NCI-H748 (cell line): ENCODE results near the gene MAML3.
A peak's percentile ranks its signal among the peaks of the same experiment; 100 is the strongest.

ENCODE experiments used
- DNase-seq: peaks from one replicate; lab custom pipeline; 2025; ENCODE audit not compliant: unreplicated experiment; lab: John Stamatoyannopoulos, UW

The MAML3 gene

GRCh38 chr4:139907001-139907809 lies 246.8 kb downstream of the MAML3 start:
- no peak for DNase-seq

GRCh38 chr4:139905489-139905888 lies 248.5 kb downstream of the MAML3 start:
- no peak for DNase-seq

- no peak for DNase-seq
Measured at GRCh38 chr4:139904406-139904805, 249.6 kb downstream of the MAML3 start.

- no peak for DNase-seq
Measured at GRCh38 chr4:139903845-139904244, 250.1 kb downstream of the MAML3 start.

- DNase-seq: peak; percentile 44
Measured at GRCh38 chr4:139902321-139903320, 251.4 kb downstream of the MAML3 start.

GRCh38 chr4:139901531-139902320 lies 252.3 kb downstream of the MAML3 start:
- DNase-seq: peak; percentile 44

- no peak for DNase-seq
Measured at GRCh38 chr4:139900964-139901376, 253.0 kb downstream of the MAML3 start.

- no peak for DNase-seq
Measured at GRCh38 chr4:139899346-139899745, 254.6 kb downstream of the MAML3 start.

GRCh38 chr4:139898293-139898692 lies 255.7 kb downstream of the MAML3 start:
- DNase-seq: no peak

GRCh38 chr4:139896091-139896604 lies 257.8 kb downstream of the MAML3 start:
- peak; percentile 4 for DNase-seq

- DNase-seq: no peak
Measured at GRCh38 chr4:139893801-139894200, 260.2 kb downstream of the MAML3 start.

GRCh38 chr4:139892973-139893736 lies 260.8 kb downstream of the MAML3 start:
- DNase-seq: no peak

GRCh38 chr4:139890816-139891215 lies 263.2 kb downstream of the MAML3 start:
- DNase-seq: no peak

- DNase-seq: no peak
Measured at GRCh38 chr4:139889901-139890300, 264.1 kb downstream of the MAML3 start.

GRCh38 chr4:139889264-139889663 lies 264.7 kb downstream of the MAML3 start:
- no peak for DNase-seq

- DNase-seq: no peak
Measured at GRCh38 chr4:139887962-139888735, 265.8 kb downstream of the MAML3 start.

GRCh38 chr4:139887376-139887802 lies 266.6 kb downstream of the MAML3 start:
- DNase-seq: no peak

GRCh38 chr4:139886798-139887197 lies 267.2 kb downstream of the MAML3 start:
- DNase-seq: no peak

- DNase-seq: no peak
Measured at GRCh38 chr4:139884438-139884837, 269.5 kb downstream of the MAML3 start.
